ENCODE results near the gene STIP1. TPM values are rescaled to one million over a fixed set of nuclear protein-coding genes. Genes with fewer than 3 reads are reported as not detected.
"Not testable (repeated sequence)": the region's sequence is repeated elsewhere in the genome, so short reads cannot be mapped to it uniquely, and the experiment has no call there.

STIP1 gene
- total and polyA plus RNA-seq, 5 experiments from 2014 or later, result 59.4 to 132 (median 110) TPM

DNA sequence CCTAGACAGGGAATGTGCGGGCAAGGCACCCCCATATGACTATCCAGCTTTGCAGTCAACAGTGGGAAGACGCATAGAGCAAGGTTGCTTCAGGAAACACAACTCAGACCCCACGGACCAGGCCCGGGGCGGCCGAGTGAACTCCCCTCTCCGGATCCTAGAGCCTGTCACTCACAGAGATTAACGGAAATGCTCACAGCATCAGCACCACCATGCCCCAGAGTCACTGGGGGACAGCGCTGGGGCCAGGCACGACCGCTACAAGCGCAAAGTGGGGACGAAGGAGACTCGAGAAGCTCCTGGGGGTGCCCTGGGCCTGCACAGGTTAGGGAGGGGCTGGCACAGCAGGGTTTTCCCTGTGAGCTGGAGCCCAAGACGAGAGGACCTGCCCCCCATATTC is 35.9 kb upstream of the STIP1 start:
- peaks cover 0 to 5% (median 0%) of the 10 kb centered on the region in 5 donors for H3K27me3 Mint-ChIP-seq
- no peak for DNase-seq
- no peak overlapping the region for H3K4me3 Mint-ChIP-seq
- POLR2A ChIA-PET, result interaction anchor here (0.6 to 2.2 kb wide), 3 partner anchors 35 to 312 kb away, joined by 4 to 8 read pairs (median 7); partner anchors contain the start of gene MARK2
- no peak overlapping the region for H3K27ac Mint-ChIP-seq
- peaks cover 6 to 18% (median 12%) of the 10 kb centered on the region in 4 donors for H3K4me1 Mint-ChIP-seq
- no peak for ATAC-seq
- no peaks in the 10 kb centered on the region for H3K9me3 Mint-ChIP-seq
- H3K36me3 Mint-ChIP-seq, result peaks cover 0 to 2% (median 0%) of the 10 kb centered on the region in 3 donors

DNA sequence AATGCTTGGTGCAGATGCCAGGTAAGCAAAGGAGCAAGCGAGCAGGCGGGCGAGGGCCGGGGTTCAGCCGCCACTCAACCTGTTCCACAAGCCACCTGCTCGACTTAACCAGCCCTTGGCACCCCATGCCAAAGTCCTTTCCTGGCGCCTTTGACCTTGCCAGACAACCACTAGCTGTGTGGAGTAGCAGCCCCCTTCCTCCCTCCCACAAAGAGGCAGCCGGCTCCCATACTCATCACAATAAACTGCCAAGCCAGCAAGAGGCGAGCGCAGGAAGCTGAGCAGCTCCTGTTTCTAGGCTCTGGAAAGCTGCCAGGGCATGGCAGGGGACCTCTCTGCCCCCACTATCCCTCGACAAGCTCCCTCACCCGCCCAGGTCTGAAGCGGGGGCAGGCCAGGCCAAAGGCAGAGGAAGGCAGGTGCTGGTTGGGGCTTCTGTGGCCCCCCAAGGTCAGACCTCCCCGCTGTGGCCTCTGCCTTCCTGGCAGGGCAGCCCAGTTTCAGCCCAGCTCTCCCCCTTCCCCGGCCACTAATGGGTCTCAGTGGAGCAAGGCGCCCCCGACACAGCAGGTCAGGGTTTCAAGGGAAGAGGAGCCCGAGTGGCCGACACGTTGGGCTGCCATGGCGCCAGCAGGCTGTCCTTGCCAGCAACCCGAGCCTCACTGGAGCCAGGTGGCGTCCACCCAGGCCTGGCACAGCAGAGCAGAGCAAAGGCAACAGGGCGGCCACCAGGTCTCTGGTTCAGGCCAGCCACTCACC is 35.3 kb upstream of the STIP1 start:
- ATAC-seq (no peak), DNase-seq (no peak)
- Mint-ChIP-seq H3K4me3 (no peak overlapping the region), H3K36me3 (peaks cover 0 to 2% (median 0%) of the 10 kb centered on the region in 3 donors), H3K9me3 (no peaks in the 10 kb centered on the region), H3K27me3 (peaks cover 0 to 5% (median 0%) of the 10 kb centered on the region in 5 donors), H3K4me1 (peaks cover 6 to 18% (median 12%) of the 10 kb centered on the region in 4 donors), H3K27ac (no peak overlapping the region)
- POLR2A ChIA-PET, result interaction anchor here (2.5 kb wide), 1 partner anchor 150 kb away, joined by 8 read pairs; no protein-coding TSS in a partner anchor

DNA sequence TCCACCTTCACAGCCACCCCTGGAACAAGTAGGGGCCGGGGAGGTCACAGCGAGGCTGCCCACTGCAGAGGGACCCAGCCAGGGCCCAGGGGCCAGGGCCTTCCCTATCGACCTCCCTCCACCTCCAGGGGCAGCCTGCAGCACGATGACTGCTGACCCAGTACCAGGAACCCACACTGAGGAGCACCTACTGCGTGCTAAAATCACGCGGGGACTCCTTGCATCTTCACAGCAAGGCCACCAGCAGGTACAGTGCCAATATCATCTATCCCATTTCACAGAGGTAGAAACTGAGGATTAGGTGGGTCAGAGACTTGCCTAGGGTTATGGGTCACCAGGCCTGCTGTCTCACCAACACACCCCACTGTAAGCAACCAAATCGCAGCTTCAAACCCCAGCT is 34.6 kb upstream of the STIP1 start:
- Mint-ChIP-seq H3K4me1 (peaks cover 6 to 18% (median 11%) of the 10 kb centered on the region in 4 donors), H3K4me3 (no peak overlapping the region), H3K27ac (no peak overlapping the region), H3K36me3 (peaks cover 0 to 2% (median 0%) of the 10 kb centered on the region in 3 donors), H3K27me3 (peaks cover 0 to 5% (median 0%) of the 10 kb centered on the region in 5 donors), H3K9me3 (no peaks in the 10 kb centered on the region)
- POLR2A ChIA-PET, result interaction anchor here (2.5 kb wide), 1 partner anchor 151 kb away, joined by 8 read pairs; no protein-coding TSS in a partner anchor
- DNase-seq (no peak), ATAC-seq (no peak)

DNA sequence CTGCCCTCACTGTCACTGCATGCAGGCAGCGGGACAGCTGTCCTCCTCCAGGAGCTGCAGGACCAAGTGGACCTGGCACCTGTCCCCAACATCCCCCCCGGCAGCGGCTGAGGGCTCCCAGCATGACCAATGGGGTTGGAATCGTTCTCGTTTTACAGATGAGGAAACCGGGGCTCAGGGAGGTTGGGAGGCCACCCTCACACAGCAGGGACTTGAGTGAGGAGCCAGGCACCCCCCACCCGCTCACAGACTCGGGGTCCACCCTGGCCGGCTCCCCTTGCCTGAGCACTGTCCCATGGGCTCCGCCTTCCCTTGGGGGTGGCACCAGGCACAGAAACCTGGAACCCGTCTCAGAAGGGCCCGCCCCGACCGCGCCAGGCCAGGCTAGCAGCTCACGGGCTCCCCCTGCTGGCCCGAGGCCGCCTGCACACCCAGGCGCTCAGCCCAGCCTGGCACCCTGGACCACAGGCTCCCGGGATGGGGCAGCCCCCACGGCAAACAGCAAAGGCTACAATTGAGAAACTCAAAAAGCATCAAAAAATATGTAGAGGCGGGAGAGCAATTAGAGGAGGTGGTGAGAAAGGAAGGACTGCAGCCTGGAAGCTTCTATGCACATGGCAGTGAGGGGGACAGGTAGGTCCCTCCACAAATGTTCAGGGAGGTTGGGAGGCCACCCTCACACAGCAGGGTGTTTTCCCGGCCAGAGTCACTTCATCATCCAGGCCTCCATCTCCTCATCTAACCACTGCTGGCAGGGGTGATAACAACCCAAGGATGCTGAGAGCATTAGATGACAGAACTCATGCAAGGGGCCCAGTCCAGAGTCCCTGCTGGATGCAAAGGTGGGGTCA is 32.9 kb upstream of the STIP1 start:
- Mint-ChIP-seq H3K4me1 (peaks cover 3 to 12% (median 7%) of the 10 kb centered on the region in 4 donors), H3K27me3 (peaks cover 0 to 5% (median 0%) of the 10 kb centered on the region in 5 donors), H3K9me3 (no peaks in the 10 kb centered on the region), H3K4me3 (no peak overlapping the region), H3K27ac (peak overlapping the region in 1 of 10 donors; percentile 38), H3K36me3 (peaks cover 0 to 2% (median 0%) of the 10 kb centered on the region in 3 donors)
- DNase-seq (peak; percentile 45 to 75 (median 70)), ATAC-seq (peak; percentile 95 to 96)
- POLR2A ChIA-PET, result interaction anchor here (0.6 to 2.5 kb wide), 4 partner anchors 36 to 385 kb away, joined by 3 to 8 read pairs (median 3); no protein-coding TSS in a partner anchor

DNA sequence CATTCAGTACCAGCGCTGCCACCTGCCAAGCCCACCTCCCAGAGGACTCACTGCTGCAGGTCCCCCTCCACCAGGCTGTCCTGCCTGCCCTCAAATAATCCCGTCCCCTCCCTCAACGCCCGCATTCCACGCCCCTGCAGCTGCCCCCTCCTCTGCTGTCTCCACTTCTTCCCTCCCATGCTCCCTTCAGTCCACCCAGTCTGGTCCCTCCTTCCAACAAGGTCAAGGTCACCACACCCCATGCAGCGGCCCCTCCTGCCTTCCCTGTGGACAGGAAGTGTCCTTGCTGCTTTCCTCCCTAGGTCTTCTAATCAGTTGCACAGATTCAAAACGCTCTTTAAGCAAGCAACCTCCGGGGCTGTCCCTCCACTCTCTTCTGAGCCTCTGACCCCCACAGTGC is 32.2 kb upstream of the STIP1 start:
- DNase-seq, result no peak
- POLR2A ChIA-PET, result interaction anchor here (0.7 kb wide), 1 partner anchor 386 kb away, joined by 3 read pairs; no protein-coding TSS in a partner anchor
- H3K27ac Mint-ChIP-seq, result peak overlapping the region in 1 of 10 donors; percentile 26

DNA sequence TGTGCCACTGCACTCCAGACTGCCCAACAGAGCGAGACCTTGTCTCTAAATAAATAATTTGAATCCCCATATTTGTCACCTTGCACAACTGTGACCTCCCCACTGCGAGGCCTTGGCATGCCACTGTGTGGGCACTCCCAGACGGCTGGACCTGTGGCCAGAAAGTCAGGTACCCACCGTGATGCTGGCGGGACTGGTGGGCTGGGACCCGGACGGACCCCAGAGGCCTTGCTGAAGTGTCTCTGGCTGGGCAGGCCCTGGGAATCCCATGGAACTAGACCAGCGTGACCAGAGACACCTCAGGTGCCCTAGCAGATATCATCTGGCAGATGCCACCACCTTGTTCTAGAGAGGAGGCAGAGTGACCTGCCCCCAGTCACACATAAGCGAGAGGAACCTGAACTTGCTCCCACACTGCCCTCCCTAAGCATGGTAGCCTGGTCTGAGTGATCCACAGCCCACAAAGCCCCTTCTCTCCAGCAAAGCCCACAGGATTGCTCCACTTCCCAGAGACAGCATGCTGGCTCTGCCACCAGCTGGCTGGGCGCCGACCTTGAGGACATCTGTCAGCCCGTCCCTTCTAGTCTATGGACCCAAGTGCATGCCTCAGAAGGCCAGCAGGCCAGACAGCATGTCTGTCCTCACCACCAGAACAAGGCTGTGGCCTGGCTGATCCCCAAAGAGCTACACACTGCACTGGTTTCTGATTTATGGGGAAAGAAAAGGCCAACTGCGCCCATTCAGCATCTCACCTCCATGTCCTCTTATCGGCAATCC is 29.5 kb upstream of the STIP1 start:
- Mint-ChIP-seq H3K36me3 (no peaks in the 10 kb centered on the region), H3K27ac (no peak overlapping the region), H3K9me3 (no peaks in the 10 kb centered on the region), H3K4me3 (no peak overlapping the region), H3K4me1 (peaks cover 0 to 6% (median 2%) of the 10 kb centered on the region in 4 donors), H3K27me3 (peaks cover 0 to 5% (median 0%) of the 10 kb centered on the region in 5 donors)
- ATAC-seq, result no peak
- no peak for DNase-seq
- POLR2A ChIA-PET, result no interaction called here

More for the DNA sequence above, 32.2 kb upstream of the STIP1 start:
- H3K4me1 Mint-ChIP-seq, result peaks cover 0 to 6% (median 2%) of the 10 kb centered on the region in 4 donors
- no peak overlapping the region for H3K4me3 Mint-ChIP-seq
- no peaks in the 10 kb centered on the region for H3K9me3 Mint-ChIP-seq
- H3K27me3 Mint-ChIP-seq, result peaks cover 0 to 5% (median 0%) of the 10 kb centered on the region in 5 donors
- peaks cover 0 to 2% (median 0%) of the 10 kb centered on the region in 3 donors for H3K36me3 Mint-ChIP-seq
- ATAC-seq, result no peak

DNA sequence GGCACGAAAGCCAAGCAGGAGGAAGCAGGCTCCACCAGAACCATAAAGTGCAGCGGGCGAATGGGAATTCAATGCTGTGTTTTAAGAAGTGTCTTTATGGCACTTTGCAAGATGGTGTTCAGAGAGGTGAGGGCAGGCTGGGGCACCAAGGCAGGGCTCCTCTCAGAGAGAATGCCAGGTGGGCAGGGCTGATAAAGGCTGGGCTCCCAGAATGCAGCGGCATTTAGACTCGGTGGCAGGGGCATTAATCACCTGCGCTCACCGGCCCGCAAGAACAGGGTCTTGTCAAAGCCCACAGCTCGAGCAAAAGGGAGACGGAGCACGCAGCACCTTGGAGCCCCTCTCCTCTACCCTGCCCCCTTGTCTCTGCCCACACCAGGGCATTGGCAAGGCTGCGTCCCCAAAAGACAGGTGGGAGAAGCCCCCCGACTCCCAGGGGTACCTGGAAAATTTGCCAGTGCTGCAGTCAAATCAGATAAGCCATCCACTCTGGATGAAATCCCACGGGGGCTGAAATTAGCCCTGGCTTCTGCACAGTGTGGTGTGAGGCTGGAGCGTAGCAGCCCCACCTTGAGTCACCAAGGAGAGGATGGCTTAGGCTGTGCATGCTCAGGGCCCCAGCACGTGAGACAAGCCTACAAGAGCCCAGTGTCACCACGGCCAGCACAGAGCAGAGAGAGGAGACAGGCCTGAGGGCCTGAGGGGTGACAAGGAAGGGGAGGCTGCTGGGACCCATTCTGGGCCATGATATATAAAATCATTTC is 28.2 kb upstream of the STIP1 start:
- H3K4me3 Mint-ChIP-seq, result no peak overlapping the region
- H3K27ac Mint-ChIP-seq, result peak overlapping the region in 1 of 10 donors; percentile 59
- ATAC-seq (no peak), DNase-seq (no peak)
- no peaks in the 10 kb centered on the region for H3K36me3 Mint-ChIP-seq
- peaks cover 0 to 6% (median 2%) of the 10 kb centered on the region in 4 donors for H3K4me1 Mint-ChIP-seq
- peaks cover 0 to 5% (median 0%) of the 10 kb centered on the region in 5 donors for H3K27me3 Mint-ChIP-seq
- no peaks in the 10 kb centered on the region for H3K9me3 Mint-ChIP-seq
- POLR2A ChIA-PET, result no interaction called here

DNA sequence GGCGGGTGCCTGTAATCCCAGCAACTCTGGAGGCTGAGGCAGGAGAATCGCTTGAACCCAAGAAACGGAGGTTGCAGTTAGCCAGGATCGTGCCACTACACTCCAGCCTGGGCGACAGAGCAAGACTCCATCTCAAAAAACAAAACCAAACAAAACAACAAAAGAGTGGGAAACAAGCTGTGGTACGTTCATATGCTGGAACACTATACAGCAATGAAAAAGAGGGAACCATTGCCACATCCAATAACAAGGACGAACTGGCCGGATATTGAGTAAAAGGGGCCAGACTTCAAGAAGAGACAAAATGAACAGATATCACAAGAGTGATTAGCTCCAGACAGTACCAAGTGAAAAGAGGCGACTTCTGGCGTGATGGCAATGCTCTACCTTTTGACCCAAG is 24.9 kb upstream of the STIP1 start:
- POLR2A ChIA-PET, result no interaction called here
- Mint-ChIP-seq H3K36me3 (no peaks in the 10 kb centered on the region), H3K4me1 (peaks cover 2 to 11% (median 8%) of the 10 kb centered on the region in 4 donors), H3K9me3 (no peaks in the 10 kb centered on the region), H3K4me3 (no peak overlapping the region), H3K27me3 (no peaks in the 10 kb centered on the region), H3K27ac (no peak overlapping the region)
- DNase-seq (no peak), ATAC-seq (no peak)

DNA sequence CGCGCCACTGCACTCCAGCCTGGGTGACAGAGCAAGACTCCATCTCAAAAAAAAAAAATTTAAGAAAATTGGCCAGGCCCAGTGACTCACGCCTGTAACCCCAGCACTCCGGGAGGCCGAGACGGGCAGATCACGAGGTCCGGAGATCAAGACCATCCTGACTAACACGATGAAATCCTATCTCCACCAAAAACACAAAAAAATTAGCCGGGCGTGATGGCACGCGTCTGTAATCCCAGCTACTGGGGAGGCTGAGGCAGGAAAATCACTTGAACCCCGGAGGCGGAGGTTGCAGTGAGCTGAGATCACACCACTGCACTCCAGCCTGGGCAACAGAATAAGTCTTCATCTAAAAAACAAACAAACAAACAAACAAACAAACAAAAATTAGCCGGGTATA is 23.2 kb upstream of the STIP1 start:
- not testable (repeated sequence) for H3K27ac Mint-ChIP-seq, DNase-seq, H3K4me3 Mint-ChIP-seq, H3K36me3 Mint-ChIP-seq, H3K27me3 Mint-ChIP-seq, ATAC-seq, H3K9me3 Mint-ChIP-seq
- POLR2A ChIA-PET, result interaction anchor here (1.7 kb wide), 1 partner anchor 23 kb away, joined by 4 read pairs; the partner anchor contains the start of gene STIP1
- peaks cover 6 to 16% (median 13%) of the 10 kb centered on the region in 4 donors for H3K4me1 Mint-ChIP-seq

DNA sequence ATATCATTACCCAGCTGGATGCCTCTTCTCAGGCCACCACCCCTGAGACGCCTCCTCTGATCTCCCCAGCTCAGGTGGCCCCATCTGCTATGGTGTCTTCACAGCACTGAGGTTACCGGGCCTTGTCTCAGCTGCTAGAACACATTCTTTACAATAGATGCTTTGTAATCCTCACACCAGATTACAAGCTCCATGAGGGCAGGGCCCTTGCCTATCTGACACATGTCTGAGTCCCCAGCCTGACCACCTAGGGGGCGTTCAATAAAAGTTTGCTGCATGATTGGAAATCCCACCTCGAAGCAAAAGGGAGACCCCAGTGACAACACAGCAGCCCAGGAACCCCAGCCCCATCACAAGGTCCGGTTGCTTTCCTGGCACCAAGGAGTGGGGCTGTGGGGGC is 22.0 kb upstream of the STIP1 start:
- no peak for DNase-seq
- peak overlapping the region in 1 of 10 donors; percentile 11 for H3K27ac Mint-ChIP-seq
- H3K4me1 Mint-ChIP-seq, result peaks cover 6 to 23% (median 16%) of the 10 kb centered on the region in 4 donors
- H3K4me3 Mint-ChIP-seq, result peak overlapping the region in 6 of 10 donors; percentile 42 to 70 (median 52)
- no peak for ATAC-seq
- H3K9me3 Mint-ChIP-seq, result no peaks in the 10 kb centered on the region
- H3K27me3 Mint-ChIP-seq, result no peaks in the 10 kb centered on the region
- POLR2A ChIA-PET, result interaction anchor here (1.7 kb wide), 1 partner anchor 22 kb away, joined by 4 read pairs; the partner anchor contains the start of gene STIP1
- H3K36me3 Mint-ChIP-seq, result no peaks in the 10 kb centered on the region

Measured in naive thymus-derived CD8-positive, alpha-beta T cell (primary cell).